Large intestine (tissue), 3 donors: ENCODE data around the gene FSIP1. TPM values are rescaled to one million over a fixed set of nuclear protein-coding genes. Genes with fewer than 3 reads are reported as not detected.

Experiments used
- DNase-seq, 2 donors: peaks; one replicate each; pipeline versions ENCODE4 v3.0.0 to v3.0.0-alpha.2; 2013
- H3K27ac ChIP-seq: one replicate; pipeline ENCODE4 v1.5.1; 2013; ENCODE audit warnings: low read length
- H3K27me3 ChIP-seq: 2 replicates; pipeline ENCODE4 v1.6.1; 2013; ENCODE audit warnings: low read length; ENCODE audit not compliant: control insufficient read depth, insufficient read depth
- H3K36me3 ChIP-seq: 2 replicates; pipeline ENCODE4 v1.6.1; 2013; ENCODE audit warnings: low read length; ENCODE audit not compliant: control insufficient read depth, insufficient read depth
- H3K4me1 ChIP-seq: one replicate; pipeline ENCODE4 v1.6.1; 2013; ENCODE audit warnings: low read length; ENCODE audit not compliant: control insufficient read depth, insufficient read depth
- H3K4me3 ChIP-seq: one replicate; pipeline ENCODE4 v1.5.1; 2013; ENCODE audit warnings: low read length
- H3K9me3 ChIP-seq: one replicate; pipeline ENCODE4 v1.6.1; 2013; ENCODE audit warnings: mild to moderate bottlenecking, low read depth, low read length, moderate library complexity; ENCODE audit not compliant: control insufficient read depth
- WGBS: methylation state at CpG from one replicate; pipeline ENCODE4 v1.1.5; 2013; ENCODE audit warnings: low lambda C conversion rate; ENCODE audit not compliant: insufficient coverage; 5-methylcytosine and 5-hydroxymethylcytosine counted together
- polyA plus RNA-seq: library from polyadenylated mRNA; unstranded; fragments of 120-200 nt; gene quantifications from one replicate; pipeline ENCODE4 v1.2.1, GENCODE V29; 2013

Gene FSIP1
- polyA plus RNA-seq, 1 donor: 0.78 TPM

- peaks cover 15% of the 10 kb centered on the region for H3K4me1 ChIP-seq
- no peak for DNase-seq
- no peak overlapping the region for H3K4me3 ChIP-seq
- peaks cover 25% of the 10 kb centered on the region for H3K9me3 ChIP-seq
- peak overlapping the region; percentile 25 for H3K27ac ChIP-seq
- no peaks in the 10 kb centered on the region for H3K27me3 ChIP-seq
- H3K36me3 ChIP-seq: peaks cover 40% of the 10 kb centered on the region
- 73% methylated on average over 3 of the region's 5 CpGs for WGBS
Measured at GRCh38 chr15:39596358-39597051, 186.1 kb downstream of the FSIP1 start.

- Histone ChIP-seq H3K4me3 (no peak overlapping the region), H3K27ac (peak overlapping the region; percentile 25), H3K27me3 (no peaks in the 10 kb centered on the region), H3K36me3 (peaks cover 49% of the 10 kb centered on the region), H3K4me1 (peaks cover 15% of the 10 kb centered on the region), H3K9me3 (peaks cover 27% of the 10 kb centered on the region)
- WGBS: 96% methylated on average over 5 of the region's 8 CpGs
- DNase-seq: no peak
Measured at GRCh38 chr15:39595338-39596221, 187.1 kb downstream of the FSIP1 start.

- peaks cover 15% of the 10 kb centered on the region for H3K4me1 ChIP-seq
- no peak overlapping the region for H3K4me3 ChIP-seq
- peaks cover 58% of the 10 kb centered on the region for H3K36me3 ChIP-seq
- H3K27ac ChIP-seq: no peak overlapping the region
- H3K9me3 ChIP-seq: peaks cover 28% of the 10 kb centered on the region
- no peak for DNase-seq
- no peaks in the 10 kb centered on the region for H3K27me3 ChIP-seq
- 84% methylated on average over 4 of the region's 5 CpGs for WGBS
Measured at GRCh38 chr15:39594446-39595337, 187.9 kb downstream of the FSIP1 start.

GRCh38 chr15:39593656-39594445, 188.8 kb downstream of the FSIP1 start:
- peaks cover 66% of the 10 kb centered on the region for H3K36me3 ChIP-seq
- no peak overlapping the region for H3K27ac ChIP-seq
- no peak overlapping the region for H3K4me3 ChIP-seq
- no peaks in the 10 kb centered on the region for H3K27me3 ChIP-seq
- peaks cover 11% of the 10 kb centered on the region for H3K4me1 ChIP-seq
- no peak for DNase-seq
- H3K9me3 ChIP-seq: peaks cover 30% of the 10 kb centered on the region
- WGBS: 100% methylated on average over 1 of the region's 7 CpGs

- peaks cover 11% of the 10 kb centered on the region for H3K4me1 ChIP-seq
- no peaks in the 10 kb centered on the region for H3K27me3 ChIP-seq
- H3K27ac ChIP-seq: no peak overlapping the region
- no peak for DNase-seq
- H3K9me3 ChIP-seq: peaks cover 31% of the 10 kb centered on the region
- no peak overlapping the region for H3K4me3 ChIP-seq
- peaks cover 73% of the 10 kb centered on the region for H3K36me3 ChIP-seq
- no CpG with 5 or more reads among the region's 15 CpGs for WGBS
Measured at GRCh38 chr15:39593071-39593655, 189.5 kb downstream of the FSIP1 start.

GRCh38 chr15:39592500-39592899, 190.1 kb downstream of the FSIP1 start:
- DNase-seq: no peak
- H3K9me3 ChIP-seq: peaks cover 31% of the 10 kb centered on the region
- WGBS: no CpG with 5 or more reads among the region's 6 CpGs
- no peak overlapping the region for H3K27ac ChIP-seq
- no peak overlapping the region for H3K4me3 ChIP-seq
- H3K4me1 ChIP-seq: peaks cover 5% of the 10 kb centered on the region
- H3K36me3 ChIP-seq: peaks cover 80% of the 10 kb centered on the region
- no peaks in the 10 kb centered on the region for H3K27me3 ChIP-seq

- H3K4me3 ChIP-seq: no peak overlapping the region
- peaks cover 86% of the 10 kb centered on the region for H3K36me3 ChIP-seq
- no peak overlapping the region for H3K27ac ChIP-seq
- WGBS: 70% methylated on average over 2 of the region's 2 CpGs
- peaks cover 3% of the 10 kb centered on the region for H3K4me1 ChIP-seq
- DNase-seq: no peak
- no peaks in the 10 kb centered on the region for H3K27me3 ChIP-seq
- H3K9me3 ChIP-seq: peaks cover 30% of the 10 kb centered on the region
Measured at GRCh38 chr15:39591896-39592315, 190.7 kb downstream of the FSIP1 start.

- Histone ChIP-seq H3K36me3 (peaks cover 92% of the 10 kb centered on the region), H3K4me1 (no peaks in the 10 kb centered on the region), H3K27ac (no peak overlapping the region), H3K27me3 (no peaks in the 10 kb centered on the region), H3K9me3 (peaks cover 24% of the 10 kb centered on the region), H3K4me3 (no peak overlapping the region)
- WGBS: 60% methylated on average over 1 of the region's 11 CpGs
- no peak for DNase-seq
Measured at GRCh38 chr15:39591141-39591895, 191.3 kb downstream of the FSIP1 start.
